IMR-90 (cell line): ENCODE results near the gene DALRD3. TPM values are rescaled to one million over a fixed set of nuclear protein-coding genes. Genes with fewer than 3 reads are reported as not detected.

Source experiments
- ATAC-seq: fragments of 200-7000 bp; cut with Tn5 transposase; 2 replicates; pipeline ENCODE4 v1.9.1; 2020; ENCODE audit warnings: low read depth, mild to moderate bottlenecking, moderate library complexity
- BruUV-seq: library from RNA; stranded (reverse); fragments of 400-500 nt; replicated peaks from 2 replicates; lab custom pipeline; 2021; lab: Mats Ljungman, UMichigan
- CTCF ChIA-PET: fragments of 300-600 bp; formaldehyde crosslinking; extraction: SDS; loops from one replicate; lab custom pipeline; 2021; ENCODE audit warnings: antibody characterized with exemption; lab: Yijun Ruan, JAX
- POLR2A ChIA-PET: fragments of 300-600 bp; sonication (Branson Sonifier 250); formaldehyde crosslinking; loops from one replicate; lab custom pipeline; 2022; ENCODE audit warnings: antibody characterized with exemption; ENCODE audit not compliant: unreplicated experiment; lab: Charles Lee
- DNase-seq: peaks from one replicate; pipeline ENCODE4 v3.0.0; 2013
- H2AFZ ChIP-seq: replicated peaks from 2 replicates; pipeline ENCODE3; 2013; ENCODE audit warnings: low read length, mild to moderate bottlenecking; ENCODE audit not compliant: poor library complexity
- H2AK5ac ChIP-seq: 2 replicates; pipeline ENCODE4 v1.6.1; 2013; ENCODE audit warnings: low read depth, low read length, inconsistent platforms
- H2AK9ac ChIP-seq: replicated peaks from 2 replicates; pipeline ENCODE3; 2013; ENCODE audit warnings: mild to moderate bottlenecking, low read depth, low read length, moderate library complexity; ENCODE audit not compliant: poor library complexity
- H2BK120ac ChIP-seq: 2 replicates; pipeline ENCODE4 v1.6.1; 2013; ENCODE audit warnings: low read depth, low read length, inconsistent platforms
- H2BK15ac ChIP-seq: 3 replicates; pipeline ENCODE4 v1.6.1; 2013; ENCODE audit warnings: low read depth, low read length, inconsistent platforms
- H2BK20ac ChIP-seq: 2 replicates; pipeline ENCODE4 v1.6.1; 2013; ENCODE audit warnings: low read depth, mild to moderate bottlenecking, inconsistent platforms, low read length, moderate library complexity
- H2BK5ac ChIP-seq: 2 replicates; pipeline ENCODE4 v1.6.1; 2013; ENCODE audit warnings: mild to moderate bottlenecking, low read depth, low read length, inconsistent platforms; ENCODE audit not compliant: poor library complexity, severe bottlenecking
- H3K14ac ChIP-seq: replicated peaks from 2 replicates; pipeline ENCODE4 v1.6.1; 2013; ENCODE audit warnings: low read depth, low read length, inconsistent platforms
- H3K18ac ChIP-seq: 2 replicates; pipeline ENCODE4 v1.6.1; 2013; ENCODE audit warnings: low read depth, low read length, control low read depth
- H3K23ac ChIP-seq: 2 replicates; pipeline ENCODE4 v1.6.1; 2013; ENCODE audit warnings: low read depth, low read length, inconsistent platforms
- H3K27ac ChIP-seq: 2 replicates; pipeline ENCODE4 v1.5.1; 2013; ENCODE audit warnings: mild to moderate bottlenecking, control low read depth, low read length; ENCODE audit not compliant: insufficient read depth
- H3K27me3 ChIP-seq: 2 replicates; pipeline ENCODE4 v1.6.1; 2013; ENCODE audit warnings: low read length; ENCODE audit not compliant: control insufficient read depth, insufficient read depth
- H3K36me3 ChIP-seq: 2 replicates; pipeline ENCODE4 v1.6.1; 2013; ENCODE audit warnings: low read length, mixed read lengths; ENCODE audit not compliant: control insufficient read depth, insufficient read depth
- H3K4ac ChIP-seq: 2 replicates; pipeline ENCODE4 v1.6.1; 2013; ENCODE audit warnings: low read depth, low read length, inconsistent platforms
- H3K4me1 ChIP-seq: 2 replicates; pipeline ENCODE4 v1.6.1; 2013; ENCODE audit warnings: low read length, mixed read lengths; ENCODE audit not compliant: control insufficient read depth, insufficient read depth
- H3K4me2 ChIP-seq: 2 replicates; pipeline ENCODE4 v1.6.1; 2013; ENCODE audit warnings: low read depth, mild to moderate bottlenecking, control low read depth, low read length, moderate library complexity
- H3K4me3 ChIP-seq: 2 replicates; pipeline ENCODE4 v1.5.1; 2013; ENCODE audit warnings: low read depth, mild to moderate bottlenecking, control low read depth, low read length, moderate library complexity; ENCODE audit not compliant: insufficient read depth
- H3K56ac ChIP-seq: 2 replicates; pipeline ENCODE4 v1.6.1; 2013; ENCODE audit warnings: low read length, inconsistent platforms; ENCODE audit not compliant: insufficient read depth; ENCODE audit errors: extremely low read depth
- H3K79me1 ChIP-seq, 2 experiments: 2 replicates each; pipeline ENCODE4 v1.6.1; 2013; ENCODE audit warnings: low read length in 2 of 2, inconsistent platforms in 1 of 2, low read depth in 1 of 2
- H3K9ac ChIP-seq: 2 replicates; pipeline ENCODE4 v1.6.1; 2013; ENCODE audit warnings: low read depth, low read length, control low read depth
- H3K9me1 ChIP-seq: 2 replicates; pipeline ENCODE4 v1.6.1; 2013; ENCODE audit warnings: low read length, inconsistent platforms; ENCODE audit not compliant: insufficient read depth
- H3K9me3 ChIP-seq: 2 replicates; pipeline ENCODE4 v1.6.1; 2013; ENCODE audit warnings: low read length; ENCODE audit not compliant: control insufficient read depth, insufficient read depth
- H4K20me1 ChIP-seq: 2 replicates; pipeline ENCODE4 v1.6.1; 2013; ENCODE audit warnings: low read length, inconsistent platforms; ENCODE audit not compliant: insufficient read depth
- H4K5ac ChIP-seq: 2 replicates; pipeline ENCODE4 v1.6.1; 2013; ENCODE audit warnings: mild to moderate bottlenecking, low read depth, low read length, control low read depth
- H4K8ac ChIP-seq, 2 experiments: 2 replicates each; pipeline ENCODE4 v1.6.1; 2013; ENCODE audit warnings: low read depth in 2 of 2, low read length in 2 of 2, control low read depth in 1 of 2, inconsistent platforms in 1 of 2
- H4K91ac ChIP-seq: 2 replicates; pipeline ENCODE4 v1.6.1; 2013; ENCODE audit warnings: low read depth, low read length, inconsistent platforms; ENCODE audit not compliant: insufficient read depth
- FOS ChIP-seq: fragments of 150-350 bp; IDR thresholded peaks from 2 replicates; pipeline ENCODE4 v1.6.1; 2016; ENCODE audit warnings: low read depth, low read length
- MXI1 ChIP-seq: IDR thresholded peaks from 2 replicates; pipeline ENCODE4 v1.6.1; 2012; ENCODE audit warnings: low read depth, mild to moderate bottlenecking, low read length, moderate library complexity, borderline replicate concordance
- WGBS, 2 experiments: methylation state at CpG; one replicate each; pipeline versions ENCODE4 v1.1.5 to v1.1.7; 2013; ENCODE audit warnings: missing lambda C conversion rate in 2 of 2; ENCODE audit not compliant: insufficient read length in 1 of 2; ENCODE audit errors: extremely low coverage in 2 of 2; 5-methylcytosine and 5-hydroxymethylcytosine counted together
- dilution Hi-C: fragments of 300-500 bp; cut with HindIII; formaldehyde crosslinking; loops from one replicate; pipeline ENCODE4 v1.14.3; 2018; ENCODE audit warnings: low sequenced_read_pairs; ENCODE audit not compliant: unreplicated experiment
- in situ Hi-C: fragments of 300-500 bp; cut with MboI; formaldehyde crosslinking; loops from 3 replicates; pipeline ENCODE4 v1.14.3; 2019; ENCODE audit warnings: low sequenced_read_pairs, inconsistent platforms, mixed read lengths
- intact Hi-C: fragments of 100-400 bp; cut with micrococcal nuclease; formaldehyde crosslinking; loops from 2 replicates; pipeline ENCODE4 v1.10.0; 2022
- polyA plus RNA-seq, 3 experiments: library from polyadenylated mRNA; depleted of rRNA; stranded (reverse); fragments of >200 nt; gene quantifications; 2 replicates each; pipeline ENCODE4 v1.2.3, GENCODE V29; 2012; ENCODE audit warnings: low replicate concordance in 1 of 3
- total RNA-seq: library from RNA; depleted of rRNA; stranded (reverse); fragments of >200 nt; gene quantifications from 2 replicates; pipeline ENCODE4 v1.2.3, GENCODE V29; 2012
- TF ChIP-seq, protein P1 (sequence below): conservative IDR thresholded peaks from 2 replicates; pipeline ENCODE4 v1.5.1; 2012; ENCODE audit warnings: mild to moderate bottlenecking, low read depth, low read length, improper control_type of control experiment

Gene DALRD3
- total and polyA plus RNA-seq, 2 of the 4 experiments (the other 2 are of a cell fraction) = 27.8 to 42.2 TPM

- H3K4me1 ChIP-seq = peaks cover 2% of the 10 kb centered on the region; the same call in 1 of the 2 replicates
- TSS peak; percentile 77 for BruUV-seq
- H3K14ac ChIP-seq = no peak overlapping the region
- ChIA-PET POLR2A (no interaction called here), CTCF (no interaction called here)
- H2BK120ac ChIP-seq = no peak overlapping the region
- no peak overlapping the region for H2BK5ac ChIP-seq
- peaks cover 7% of the 10 kb centered on the region; the same call in 1 of the 2 replicates for H4K20me1 ChIP-seq
- no peak overlapping the region for H2BK20ac ChIP-seq
- peaks cover 18% of the 10 kb centered on the region for H3K9me1 ChIP-seq
- H3K36me3 ChIP-seq = peaks cover 36% of the 10 kb centered on the region
- H2BK15ac ChIP-seq = no peak overlapping the region
- H2AK9ac ChIP-seq = no peak overlapping the region
- no peak overlapping the region for H3K23ac ChIP-seq
- no peak overlapping the region for H3K4ac ChIP-seq
- no peak overlapping the region for H2AFZ ChIP-seq
- no peak overlapping the region for H2AK5ac ChIP-seq
- H3K9me3 ChIP-seq = no peaks in the 10 kb centered on the region
- H3K79me1 ChIP-seq = peaks cover 42 to 70% of the 10 kb centered on the region in 2 experiments
- H4K8ac ChIP-seq = no peak overlapping the region
- intact Hi-C loops = no loop called here
- H4K5ac ChIP-seq = no peak overlapping the region
- no peaks in the 10 kb centered on the region for H3K27me3 ChIP-seq
- H3K4me3 ChIP-seq = no peak overlapping the region
- DNase-seq (no peak), ATAC-seq (no peak)
- dilution Hi-C loops = no loop called here
- no peak overlapping the region for H3K4me2 ChIP-seq
- 98% methylated on average over 6 of the region's 10 CpGs; no CpG with 5 or more reads in 1 of the 2 experiments for WGBS, 2 experiments
- TF ChIP-seq MXI1 = no peak
- TF ChIP-seq, protein P1, sequence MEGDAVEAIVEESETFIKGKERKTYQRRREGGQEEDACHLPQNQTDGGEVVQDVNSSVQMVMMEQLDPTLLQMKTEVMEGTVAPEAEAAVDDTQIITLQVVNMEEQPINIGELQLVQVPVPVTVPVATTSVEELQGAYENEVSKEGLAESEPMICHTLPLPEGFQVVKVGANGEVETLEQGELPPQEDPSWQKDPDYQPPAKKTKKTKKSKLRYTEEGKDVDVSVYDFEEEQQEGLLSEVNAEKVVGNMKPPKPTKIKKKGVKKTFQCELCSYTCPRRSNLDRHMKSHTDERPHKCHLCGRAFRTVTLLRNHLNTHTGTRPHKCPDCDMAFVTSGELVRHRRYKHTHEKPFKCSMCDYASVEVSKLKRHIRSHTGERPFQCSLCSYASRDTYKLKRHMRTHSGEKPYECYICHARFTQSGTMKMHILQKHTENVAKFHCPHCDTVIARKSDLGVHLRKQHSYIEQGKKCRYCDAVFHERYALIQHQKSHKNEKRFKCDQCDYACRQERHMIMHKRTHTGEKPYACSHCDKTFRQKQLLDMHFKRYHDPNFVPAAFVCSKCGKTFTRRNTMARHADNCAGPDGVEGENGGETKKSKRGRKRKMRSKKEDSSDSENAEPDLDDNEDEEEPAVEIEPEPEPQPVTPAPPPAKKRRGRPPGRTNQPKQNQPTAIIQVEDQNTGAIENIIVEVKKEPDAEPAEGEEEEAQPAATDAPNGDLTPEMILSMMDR = no peak
- TF ChIP-seq FOS = no peak
- H3K27ac ChIP-seq = no peak overlapping the region
- H3K56ac ChIP-seq = no peak overlapping the region
- H3K9ac ChIP-seq = no peak overlapping the region
- no peak overlapping the region for H4K91ac ChIP-seq
- in situ Hi-C loops = no loop called here
- H3K18ac ChIP-seq = no peak overlapping the region
Measured at GRCh38 chr3:49057268-49057667, 38.9 kb upstream of the DALRD3 start.
